ENCODE results near the gene BTBD10. TPM values are rescaled to one million over a fixed set of nuclear protein-coding genes. Genes with fewer than 3 reads are reported as not detected.

The BTBD10 gene
- total RNA-seq, 2 experiments from 2014 or later: 23.0 to 23.7 TPM

GRCh38 chr11:13349581-13349980 lies 113.4 kb downstream of the BTBD10 start:
- intact Hi-C loops (cut with micrococcal nuclease; ENCODE audit: unreplicated experiment): no loop called here
- Histone ChIP-seq H3K4me3 (ENCODE audit: low read depth, low read length, poor library complexity, severe bottlenecking) (no peak overlapping the region), H4K20me1 (ENCODE audit: insufficient read depth, low read length) (no peaks in the 10 kb centered on the region), H3K4me1 (ENCODE audit: insufficient read depth, low read length, poor library complexity, severe bottlenecking) (no peaks in the 10 kb centered on the region), H3K27ac (ENCODE audit: low read depth, low read length, poor library complexity, severe bottlenecking) (no peak overlapping the region), H3K79me2 (ENCODE audit: insufficient read depth, low read depth, low read length) (no peaks in the 10 kb centered on the region), H3K9me3 (ENCODE audit: low read length) (no peaks in the 10 kb centered on the region), H3K4me2 (ENCODE audit: low read length) (no peak overlapping the region), H3K9me2 (ENCODE audit: insufficient read depth, low read length) (no peaks in the 10 kb centered on the region), H3K36me3 (ENCODE audit: insufficient read depth, low read length) (no peaks in the 10 kb centered on the region), H2AFZ (ENCODE audit: low read length) (no peak overlapping the region)
- TF ChIP-seq CTCF (conservative IDR thresholded peaks at IDR 0.05; ENCODE audit: low read length) (no peak), EZH2phosphoT487 (IDR thresholded peaks at IDR 0.05; ENCODE audit: borderline replicate concordance, low read depth, low read length) (no peak)
- CTCF ChIA-PET (ENCODE audit: unreplicated experiment): no interaction called here
- POLR2A ChIA-PET: interaction anchor here (1.1 kb wide), 1 partner anchor 17 kb away, joined by 3 read pairs; no protein-coding TSS in a partner anchor
- DNase-seq (ENCODE audit: low spot score): no peak
- BruUV-seq (replicated peaks): no TSS peak

GRCh38 chr11:13349046-13349445 lies 114.0 kb downstream of the BTBD10 start:
- Histone ChIP-seq H3K79me2 (ENCODE audit: insufficient read depth, low read depth, low read length) (no peaks in the 10 kb centered on the region), H4K20me1 (ENCODE audit: insufficient read depth, low read length) (no peaks in the 10 kb centered on the region), H3K27ac (ENCODE audit: low read depth, low read length, poor library complexity, severe bottlenecking) (no peak overlapping the region), H2AFZ (ENCODE audit: low read length) (no peak overlapping the region), H3K9me3 (ENCODE audit: low read length) (no peaks in the 10 kb centered on the region), H3K4me1 (ENCODE audit: insufficient read depth, low read length, poor library complexity, severe bottlenecking) (no peaks in the 10 kb centered on the region), H3K4me3 (ENCODE audit: low read depth, low read length, poor library complexity, severe bottlenecking) (no peak overlapping the region), H3K9me2 (ENCODE audit: insufficient read depth, low read length) (no peaks in the 10 kb centered on the region), H3K36me3 (ENCODE audit: insufficient read depth, low read length) (no peaks in the 10 kb centered on the region), H3K4me2 (ENCODE audit: low read length) (no peak overlapping the region)
- ChIA-PET CTCF (ENCODE audit: unreplicated experiment) (no interaction called here), POLR2A (interaction anchor here (1.1 kb wide), 1 partner anchor 18 kb away, joined by 3 read pairs; no protein-coding TSS in a partner anchor)
- TF ChIP-seq EZH2phosphoT487 (IDR thresholded peaks at IDR 0.05; ENCODE audit: borderline replicate concordance, low read depth, low read length) (no peak), CTCF (conservative IDR thresholded peaks at IDR 0.05; ENCODE audit: low read length) (no peak)
- intact Hi-C loops (cut with micrococcal nuclease; ENCODE audit: unreplicated experiment): no loop called here
- no peak for DNase-seq (ENCODE audit: low spot score)
- BruUV-seq (replicated peaks): no TSS peak

- H3K9me2 ChIP-seq (ENCODE audit: insufficient read depth, low read length): no peaks in the 10 kb centered on the region
- no peak for DNase-seq (ENCODE audit: low spot score)
- H3K4me1 ChIP-seq (ENCODE audit: insufficient read depth, low read length, poor library complexity, severe bottlenecking): no peaks in the 10 kb centered on the region
- CTCF ChIA-PET (ENCODE audit: unreplicated experiment): no interaction called here
- intact Hi-C loops (cut with micrococcal nuclease; ENCODE audit: unreplicated experiment): no loop called here
- no peaks in the 10 kb centered on the region for H3K79me2 ChIP-seq (ENCODE audit: insufficient read depth, low read depth, low read length)
- H4K20me1 ChIP-seq (ENCODE audit: insufficient read depth, low read length): no peaks in the 10 kb centered on the region
- H2AFZ ChIP-seq (ENCODE audit: low read length): no peak overlapping the region
- no peak overlapping the region for H3K4me3 ChIP-seq (ENCODE audit: low read depth, low read length, poor library complexity, severe bottlenecking)
- POLR2A ChIA-PET: no interaction called here
- H3K9me3 ChIP-seq (ENCODE audit: low read length): no peaks in the 10 kb centered on the region
- H3K36me3 ChIP-seq (ENCODE audit: insufficient read depth, low read length): no peaks in the 10 kb centered on the region
- H3K27ac ChIP-seq (ENCODE audit: low read depth, low read length, poor library complexity, severe bottlenecking): no peak overlapping the region
- BruUV-seq (replicated peaks): no TSS peak
- TF ChIP-seq CTCF (conservative IDR thresholded peaks at IDR 0.05; ENCODE audit: low read length) (no peak), EZH2phosphoT487 (IDR thresholded peaks at IDR 0.05; ENCODE audit: borderline replicate concordance, low read depth, low read length) (no peak)
- H3K4me2 ChIP-seq (ENCODE audit: low read length): no peak overlapping the region
Measured at GRCh38 chr11:13348305-13348704, 114.7 kb downstream of the BTBD10 start.

All from OCI-LY7 (cell line).